ENCODE results near the gene SRPK2.

Gene SRPK2

DNA sequence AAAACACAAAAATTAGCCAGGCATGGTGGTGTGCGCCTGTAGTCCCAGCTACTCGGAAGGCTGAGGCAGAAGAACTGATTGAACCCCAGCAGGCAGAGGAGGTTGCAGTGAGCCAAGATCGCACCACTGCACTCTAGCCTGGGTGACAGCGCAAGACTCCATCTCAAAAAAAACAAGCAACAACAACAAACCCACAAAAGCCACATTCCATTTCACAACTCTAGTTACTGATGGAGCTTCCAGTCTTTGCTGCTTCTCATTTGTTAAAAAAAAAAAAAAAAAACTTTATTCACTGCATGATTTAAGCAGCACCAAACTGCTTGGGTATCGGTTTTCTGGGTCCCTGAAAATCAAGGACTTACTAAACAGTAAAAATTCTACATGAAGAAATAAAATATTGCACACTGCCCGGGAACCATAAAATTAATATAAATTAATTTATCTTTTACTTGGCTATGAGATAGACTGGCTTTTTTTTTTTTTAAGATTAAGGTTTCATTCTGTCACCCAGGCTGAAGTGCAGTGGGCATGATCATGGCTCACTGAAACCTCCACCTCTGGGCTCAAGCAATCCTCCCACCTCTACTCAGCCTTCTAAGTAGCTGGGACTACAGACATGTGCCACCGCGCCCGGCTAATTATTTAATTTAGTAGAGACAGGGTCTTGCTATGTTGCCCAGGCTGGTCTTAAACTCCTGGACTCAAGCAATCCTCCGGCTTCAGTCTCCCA is 42.0 kb downstream of the SRPK2 start:
- Histone ChIP-seq H3K4me2 (ENCODE audit: low read length) (no peak overlapping the region), H3K9ac (ENCODE audit: low read length) (no peak overlapping the region), H3K79me2 (ENCODE audit: insufficient read depth, low read length) (no peaks in the 10 kb centered on the region), H3K36me3 (ENCODE audit: insufficient read depth, low read length) (no peaks in the 10 kb centered on the region), H3K4me3 (ENCODE audit: low read depth, low read length, poor library complexity, severe bottlenecking) (no peak overlapping the region), H4K20me1 (ENCODE audit: insufficient read depth, low read length) (no peaks in the 10 kb centered on the region), H3K4me1 (ENCODE audit: insufficient read depth, low read length, severe bottlenecking) (peaks cover 4% of the 10 kb centered on the region), H3K9me3 (ENCODE audit: low read length) (no peaks in the 10 kb centered on the region), H2AFZ (ENCODE audit: low read length) (no peak overlapping the region), H3K27me3 (ENCODE audit: insufficient read depth, low read length) (no peaks in the 10 kb centered on the region), H3K27ac (ENCODE audit: low read depth, low read length, poor library complexity, severe bottlenecking) (no peak overlapping the region), H3F3A (ENCODE audit: insufficient read depth, low read length) (no peaks in the 10 kb centered on the region; the same call in 1 of the 2 replicates), H3K9me2 (ENCODE audit: low read depth, low read length) (no peaks in the 10 kb centered on the region)
- TF ChIP-seq EZH2 (IDR thresholded peaks at IDR 0.05; ENCODE audit: borderline replicate concordance, low read length) (no peak), CTCF (IDR thresholded peaks at IDR 0.05; ENCODE audit: low read length) (no peak)

DNA sequence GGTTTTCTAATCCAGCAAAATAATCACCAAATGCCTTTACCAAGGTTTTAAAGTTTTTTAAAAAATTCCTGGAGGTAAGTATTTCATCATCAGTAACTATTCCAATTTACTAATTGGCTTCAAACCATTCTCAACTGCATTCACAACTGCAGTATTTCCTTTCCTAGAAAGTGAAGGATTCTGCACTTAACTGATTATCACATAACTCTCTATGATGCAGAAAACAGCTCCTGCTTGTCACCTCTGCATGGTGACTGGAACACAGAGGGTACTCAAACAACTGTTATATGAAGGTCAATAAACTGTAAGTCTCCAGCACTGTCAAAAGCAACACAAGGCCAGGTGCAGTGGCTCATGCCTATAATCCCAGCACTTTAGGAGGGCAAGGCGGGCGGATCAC is 42.6 kb downstream of the SRPK2 start:
- Histone ChIP-seq H3K9ac (ENCODE audit: low read length) (no peak overlapping the region), H2AFZ (ENCODE audit: low read length) (no peak overlapping the region), H3K4me2 (ENCODE audit: low read length) (no peak overlapping the region), H3F3A (ENCODE audit: insufficient read depth, low read length) (no peaks in the 10 kb centered on the region; the same call in 1 of the 2 replicates), H3K4me3 (ENCODE audit: low read depth, low read length, poor library complexity, severe bottlenecking) (no peak overlapping the region), H3K27ac (ENCODE audit: low read depth, low read length, poor library complexity, severe bottlenecking) (no peak overlapping the region), H3K9me2 (ENCODE audit: low read depth, low read length) (no peaks in the 10 kb centered on the region), H3K4me1 (ENCODE audit: insufficient read depth, low read length, severe bottlenecking) (no peaks in the 10 kb centered on the region), H3K36me3 (ENCODE audit: insufficient read depth, low read length) (no peaks in the 10 kb centered on the region), H4K20me1 (ENCODE audit: insufficient read depth, low read length) (no peaks in the 10 kb centered on the region), H3K79me2 (ENCODE audit: insufficient read depth, low read length) (no peaks in the 10 kb centered on the region), H3K27me3 (ENCODE audit: insufficient read depth, low read length) (no peaks in the 10 kb centered on the region), H3K9me3 (ENCODE audit: low read length) (no peaks in the 10 kb centered on the region)
- TF ChIP-seq EZH2 (IDR thresholded peaks at IDR 0.05; ENCODE audit: borderline replicate concordance, low read length) (no peak), CTCF (IDR thresholded peaks at IDR 0.05; ENCODE audit: low read length) (no peak)

- Histone ChIP-seq H3K4me2 (ENCODE audit: low read length) (no peak overlapping the region), H3K79me2 (ENCODE audit: insufficient read depth, low read length) (no peaks in the 10 kb centered on the region), H3K9ac (ENCODE audit: low read length) (no peak overlapping the region), H2AFZ (ENCODE audit: low read length) (no peak overlapping the region), H3F3A (ENCODE audit: insufficient read depth, low read length) (no peaks in the 10 kb centered on the region; the same call in 1 of the 2 replicates), H3K27ac (ENCODE audit: low read depth, low read length, poor library complexity, severe bottlenecking) (no peak overlapping the region), H3K4me1 (ENCODE audit: insufficient read depth, low read length, severe bottlenecking) (no peaks in the 10 kb centered on the region), H3K9me2 (ENCODE audit: low read depth, low read length) (no peaks in the 10 kb centered on the region), H3K27me3 (ENCODE audit: insufficient read depth, low read length) (no peaks in the 10 kb centered on the region), H3K9me3 (ENCODE audit: low read length) (no peaks in the 10 kb centered on the region), H3K36me3 (ENCODE audit: insufficient read depth, low read length) (no peaks in the 10 kb centered on the region), H4K20me1 (ENCODE audit: insufficient read depth, low read length) (no peaks in the 10 kb centered on the region), H3K4me3 (ENCODE audit: low read depth, low read length, poor library complexity, severe bottlenecking) (no peak overlapping the region)
- TF ChIP-seq EZH2 (IDR thresholded peaks at IDR 0.05; ENCODE audit: borderline replicate concordance, low read length) (no peak), CTCF (IDR thresholded peaks at IDR 0.05; ENCODE audit: low read length) (no peak)
Observed at GRCh38 chr7:105345725-105346124, 43.0 kb downstream of the SRPK2 start.

All from OCI-LY1 (cell line).